HG02588 (cell line): Measurements from ENCODE around the gene ABCA13.

ENCODE experiments used
- ATAC-seq: cut with Tn5 transposase; IDR thresholded peaks from one replicate; pipeline ENCODE4 v1.9.1; 2021; ENCODE audit warnings: mild to moderate bottlenecking, moderate library complexity; ENCODE audit not compliant: unreplicated experiment

ABCA13 gene

DNA sequence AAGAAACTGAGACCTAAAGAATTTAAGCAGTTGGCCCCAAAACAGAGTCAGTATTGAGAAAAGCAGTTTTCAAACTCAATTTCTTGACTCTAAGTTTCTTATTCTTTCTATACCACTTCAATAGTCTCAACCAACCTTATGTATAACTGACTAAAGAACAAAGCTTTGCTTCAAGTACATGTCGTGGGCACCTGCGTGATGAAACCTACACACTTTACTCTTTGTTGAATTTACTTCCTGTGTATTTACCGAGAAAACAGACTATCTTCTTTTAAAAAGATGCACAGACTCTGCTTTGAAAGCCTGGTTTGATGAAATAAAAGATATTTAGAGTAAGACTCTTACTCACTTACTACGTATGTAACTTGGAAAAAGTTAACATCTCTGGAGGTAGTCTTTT lies 455.9 kb downstream of the ABCA13 start:
- no peak for ATAC-seq

DNA sequence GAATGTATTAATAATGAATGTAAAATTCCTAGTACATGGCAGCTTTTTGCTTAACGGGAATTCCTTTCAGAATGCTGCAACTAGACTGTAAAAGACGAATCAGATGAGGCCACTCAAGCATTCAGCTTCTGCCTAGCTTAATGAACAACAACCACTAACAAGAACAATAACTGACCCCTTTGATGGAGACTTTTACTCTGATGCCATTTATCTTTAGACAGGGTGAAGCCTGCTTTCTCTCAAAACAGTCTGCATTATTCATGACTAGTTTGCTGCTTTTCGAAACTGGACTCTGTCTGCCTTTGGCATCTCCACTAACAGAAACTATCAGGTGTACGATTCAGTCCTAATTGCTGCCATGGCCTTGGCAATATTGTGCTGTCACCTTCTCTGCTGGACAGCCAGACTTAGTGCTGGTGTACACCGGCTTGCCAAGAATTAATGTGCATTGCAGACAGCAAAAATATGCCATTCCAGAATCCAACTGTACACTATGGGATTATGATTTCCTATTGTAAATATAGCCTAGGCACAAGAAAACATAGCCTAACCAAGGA lies 457.6 kb downstream of the ABCA13 start:
- ATAC-seq = no peak

DNA sequence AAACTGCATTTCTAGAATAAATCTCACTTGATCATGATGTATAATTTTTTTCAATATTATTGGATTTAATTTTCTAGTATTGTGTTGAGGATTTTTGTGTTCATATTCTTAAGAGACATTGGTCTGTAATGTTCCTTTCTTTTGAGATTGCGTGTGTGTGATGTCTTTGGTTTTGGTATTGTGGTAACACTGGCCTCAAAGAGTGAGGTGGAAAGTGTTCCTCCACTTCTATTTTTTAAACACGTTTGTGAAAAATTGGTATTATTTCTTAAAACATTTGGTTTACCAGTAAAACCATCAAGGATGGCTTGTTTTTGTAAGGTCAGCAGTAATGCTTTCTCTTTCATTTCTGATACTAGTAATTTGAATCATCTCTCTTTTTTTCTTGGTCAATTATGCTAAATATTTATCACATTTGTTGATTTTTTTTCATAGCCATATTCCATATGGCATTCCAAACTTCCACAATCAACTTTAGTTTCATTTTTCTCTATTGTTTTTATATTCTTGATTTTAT lies 462.9 kb downstream of the ABCA13 start:
- no peak for ATAC-seq

DNA sequence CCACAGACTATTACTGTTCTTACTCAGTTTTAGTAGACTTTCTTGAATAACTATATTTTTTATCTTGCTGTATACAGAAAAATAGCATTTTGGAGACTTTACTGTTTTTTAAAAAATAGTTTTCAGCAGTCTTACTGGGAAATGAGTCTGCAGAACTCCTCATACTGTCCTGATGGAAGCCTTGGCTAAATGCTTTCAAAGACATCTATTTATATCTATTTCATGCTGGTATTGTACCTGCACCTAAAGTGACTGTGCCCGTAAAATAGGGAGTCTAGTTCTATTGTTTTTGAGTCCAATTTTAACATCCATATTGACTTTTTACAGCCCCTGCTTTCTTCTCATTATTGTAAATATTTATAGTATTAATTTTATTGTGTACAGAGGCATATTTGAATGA lies 464.5 kb downstream of the ABCA13 start:
- ATAC-seq = no peak

DNA sequence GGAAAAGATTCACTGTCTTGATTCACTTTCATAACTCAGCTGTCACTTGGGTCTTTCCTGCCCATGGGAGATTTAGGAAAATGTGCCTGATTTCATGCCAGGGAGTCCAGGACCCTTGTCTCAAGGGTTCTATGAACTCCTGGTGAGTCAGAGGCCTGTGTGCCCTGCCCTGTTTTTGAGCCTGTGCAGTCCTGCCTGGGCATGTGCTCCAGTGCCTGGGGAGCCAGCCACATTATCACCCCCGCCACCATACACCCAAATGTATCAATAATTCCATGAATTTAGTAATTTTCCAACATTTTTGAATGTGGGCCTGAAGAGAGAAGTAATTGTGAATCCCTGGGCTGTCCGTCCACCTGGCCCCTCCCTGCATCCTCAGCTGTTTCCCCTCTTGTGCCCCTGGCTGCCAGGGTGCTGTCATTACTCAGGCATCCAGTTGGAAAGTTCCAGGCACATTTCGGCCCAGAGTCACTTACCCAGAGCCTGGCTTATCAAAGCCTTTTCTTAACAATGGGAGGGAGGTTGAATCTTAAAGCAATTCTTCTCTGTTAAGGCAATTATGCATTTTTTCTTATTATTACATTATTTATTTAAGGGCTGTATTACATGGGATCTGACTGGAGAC lies 465.2 kb downstream of the ABCA13 start:
- no peak for ATAC-seq

DNA sequence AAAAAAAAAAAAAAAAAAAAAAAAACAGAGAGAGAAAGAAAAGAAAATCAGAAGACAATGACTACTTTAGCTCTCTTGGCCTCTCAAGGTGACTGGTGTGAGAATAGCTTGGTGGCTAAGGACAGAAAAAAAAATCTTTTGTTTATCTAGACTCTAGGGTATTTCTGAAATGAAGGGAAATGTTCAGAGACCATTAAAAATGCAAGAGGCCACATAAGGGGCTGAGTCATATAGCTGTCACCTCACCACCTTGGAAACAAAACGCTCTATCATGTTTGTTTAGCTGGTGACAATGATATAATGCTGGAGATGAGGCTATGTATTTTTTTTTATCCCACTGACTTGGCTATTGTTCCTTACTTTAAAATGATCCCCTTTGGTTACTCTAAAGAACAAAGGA lies 466.1 kb downstream of the ABCA13 start:
- ATAC-seq = no peak

DNA sequence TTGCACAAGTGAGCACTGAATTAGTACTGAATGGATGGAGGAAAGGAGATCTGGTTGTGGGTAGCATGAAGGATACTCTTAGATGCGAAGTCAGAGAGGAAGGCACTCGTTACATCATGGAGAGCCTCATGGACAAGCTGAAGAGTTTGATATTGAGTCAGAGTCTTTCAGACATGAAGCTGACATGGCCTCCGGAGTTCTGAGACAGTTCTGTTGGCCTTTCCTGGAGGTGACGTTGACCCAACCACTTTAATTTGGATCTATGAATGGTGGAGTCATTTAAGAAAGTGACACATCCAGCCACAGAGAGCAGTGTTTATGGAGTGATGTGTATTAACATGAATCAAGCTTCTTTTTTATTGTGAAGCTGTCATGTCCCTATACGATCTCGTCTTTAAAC lies 466.8 kb downstream of the ABCA13 start:
- no peak for ATAC-seq

DNA sequence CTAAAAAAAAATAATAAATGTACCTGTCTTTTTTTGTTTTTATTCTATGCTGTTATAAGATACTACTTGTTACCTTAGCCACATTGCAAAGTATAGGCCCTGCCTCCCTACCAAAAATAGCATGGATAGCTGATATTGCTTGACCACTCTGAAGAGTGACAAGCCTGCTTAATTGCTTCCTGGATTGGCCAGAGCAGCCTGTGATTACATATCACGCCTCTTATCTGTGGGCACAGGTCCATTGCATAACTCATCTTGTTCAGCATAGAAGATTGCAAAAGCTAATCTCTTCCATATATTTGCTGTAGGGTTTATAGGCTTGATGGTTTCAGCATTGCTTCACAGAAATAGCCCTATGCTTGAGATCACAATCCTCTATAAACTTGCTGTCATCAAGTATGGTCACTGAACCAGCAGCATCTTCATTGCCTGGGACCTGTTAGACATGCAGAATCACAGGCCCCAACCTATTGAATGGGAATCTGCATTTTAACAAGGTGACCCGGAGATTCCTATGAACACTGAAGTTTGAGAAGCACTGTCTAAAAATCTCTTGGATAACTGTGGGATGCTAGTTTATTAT lies 472.3 kb downstream of the ABCA13 start:
- ATAC-seq = no peak

DNA sequence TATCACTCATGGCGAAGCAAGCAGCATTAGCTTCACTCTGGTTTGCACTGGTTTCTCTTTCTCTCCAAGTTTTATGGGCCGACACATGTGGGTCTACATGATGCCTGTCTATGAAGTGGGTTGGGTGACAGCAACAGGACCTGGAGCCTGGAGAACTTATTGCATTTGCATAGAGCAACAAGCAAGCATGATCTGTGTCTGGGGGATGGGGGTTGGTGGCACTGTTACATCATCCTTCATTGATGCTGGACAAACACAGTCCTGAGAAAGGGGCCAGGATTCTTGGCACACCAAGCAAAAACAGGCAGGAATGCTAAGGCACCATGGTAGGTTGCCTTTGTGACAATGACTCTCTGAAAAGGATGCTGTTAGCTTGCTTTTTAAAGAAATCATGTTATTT lies 486.9 kb downstream of the ABCA13 start:
- ATAC-seq = no peak

DNA sequence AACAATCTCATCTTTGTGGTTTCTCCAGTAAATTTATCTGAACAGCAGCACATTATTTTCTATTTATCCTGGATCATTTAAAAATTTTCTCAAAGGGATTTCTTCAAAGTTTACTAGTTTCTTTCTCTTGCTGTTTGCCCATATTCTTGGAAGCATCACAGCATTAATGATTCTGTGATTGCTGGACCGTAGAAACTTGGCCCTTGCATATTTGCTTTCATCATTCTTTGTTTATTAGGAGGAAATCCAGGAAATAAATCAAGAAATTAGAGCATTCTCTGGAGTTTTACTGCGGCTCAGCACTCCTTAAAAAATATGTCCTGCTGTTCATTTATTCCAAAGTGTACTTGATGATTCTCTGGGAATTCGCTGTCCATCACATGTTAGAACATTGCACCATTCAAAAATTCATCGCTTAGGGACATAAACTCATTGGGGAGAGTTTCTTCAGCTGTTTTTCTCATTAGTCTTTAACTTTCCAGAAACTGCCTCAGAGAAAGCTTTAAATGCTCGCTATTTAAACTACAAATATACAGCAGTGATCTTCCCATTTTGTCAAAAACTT lies 489.1 kb downstream of the ABCA13 start:
- ATAC-seq = no peak

DNA sequence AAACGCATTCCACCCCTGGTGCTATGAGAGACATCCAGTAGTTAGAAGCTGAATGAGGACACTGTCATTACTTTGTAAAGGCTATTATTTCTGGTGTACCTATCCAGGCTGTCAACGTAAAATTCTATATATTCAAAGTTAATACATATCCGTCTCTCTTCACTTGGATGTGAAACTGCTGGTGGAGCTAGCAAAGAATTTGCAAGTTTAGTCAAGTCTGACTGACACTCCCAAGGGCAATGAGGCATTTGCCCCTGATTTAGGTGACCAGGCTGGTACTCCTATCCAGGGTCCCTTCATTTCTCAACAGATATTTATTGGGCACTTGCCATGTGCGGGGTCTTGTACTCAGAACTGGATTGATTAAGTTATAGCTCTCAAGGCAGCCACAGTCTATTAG lies 493.0 kb downstream of the ABCA13 start:
- no peak for ATAC-seq

DNA sequence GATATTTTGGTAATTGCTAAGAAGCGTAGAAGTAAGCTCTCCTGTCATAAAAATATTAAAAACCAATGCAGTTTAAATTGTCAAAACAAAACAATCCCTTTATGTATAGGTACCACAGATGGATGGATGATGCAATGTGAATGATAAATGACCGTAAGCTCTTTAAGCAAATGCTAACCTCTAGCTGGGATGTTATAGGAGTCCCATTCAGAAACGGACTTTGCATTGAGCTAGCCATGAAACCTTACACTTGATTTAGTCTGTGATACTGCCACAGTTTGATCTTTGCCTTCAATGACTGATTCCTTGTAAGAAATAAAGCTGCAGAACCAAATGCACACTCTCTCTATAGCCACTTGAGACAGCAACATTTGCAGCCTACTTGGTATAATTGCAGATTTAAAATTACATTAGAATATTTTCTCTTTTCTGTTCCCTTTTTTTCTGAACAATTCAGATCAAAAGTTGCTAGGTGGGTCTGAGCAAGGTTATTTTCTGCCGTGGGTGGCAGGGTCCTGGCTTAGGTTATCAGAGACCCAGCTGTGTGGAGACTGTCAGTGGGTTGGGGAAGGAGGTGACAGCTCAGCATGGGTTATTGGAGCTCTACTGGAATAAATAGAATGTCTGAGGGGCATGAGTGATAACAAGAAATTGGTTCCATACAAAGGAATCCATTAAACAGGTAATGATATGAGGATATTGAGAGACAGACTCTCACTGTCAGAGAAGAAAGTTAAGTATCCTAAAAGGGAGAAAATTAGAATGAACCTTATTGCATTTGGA lies 494.3 kb downstream of the ABCA13 start:
- no peak for ATAC-seq

DNA sequence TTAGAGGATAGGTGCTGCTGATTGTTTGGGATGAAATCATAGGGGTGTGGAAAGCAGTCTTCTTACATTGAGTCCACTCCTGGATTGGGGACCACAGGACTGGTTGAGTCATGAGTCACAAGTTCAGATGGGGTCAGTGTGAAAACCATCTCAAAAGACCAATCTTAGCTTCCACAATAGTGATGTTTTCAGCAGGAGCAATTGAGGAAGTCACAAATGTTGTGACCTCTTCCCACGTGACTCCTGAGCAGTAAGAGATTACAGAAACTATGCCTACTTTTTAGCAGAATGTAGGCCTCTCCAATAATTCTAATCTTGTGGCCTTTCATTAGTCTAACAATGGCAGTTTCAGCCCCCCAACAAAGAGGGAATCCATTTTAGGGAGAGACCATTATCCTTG lies 496.1 kb downstream of the ABCA13 start:
- no peak for ATAC-seq

DNA sequence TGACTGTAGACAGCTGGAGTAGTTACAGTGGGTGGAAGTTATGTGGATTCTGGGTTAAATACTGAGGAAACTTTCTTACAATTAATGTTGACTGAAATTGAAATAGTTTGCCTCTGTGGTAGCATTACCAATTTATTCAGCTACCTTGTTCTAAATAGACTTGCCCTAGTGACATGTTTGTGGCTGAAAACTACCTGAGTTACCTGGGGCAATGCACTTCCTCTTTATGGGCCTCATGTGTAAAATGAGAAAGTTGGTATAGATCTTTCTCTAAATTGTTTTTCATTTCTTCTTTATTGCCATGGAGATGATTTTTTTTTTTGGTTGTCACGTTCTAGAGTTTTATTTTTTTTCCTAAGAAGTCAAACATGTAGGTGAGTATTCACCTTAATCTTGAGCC lies 500.4 kb downstream of the ABCA13 start:
- no peak for ATAC-seq

DNA sequence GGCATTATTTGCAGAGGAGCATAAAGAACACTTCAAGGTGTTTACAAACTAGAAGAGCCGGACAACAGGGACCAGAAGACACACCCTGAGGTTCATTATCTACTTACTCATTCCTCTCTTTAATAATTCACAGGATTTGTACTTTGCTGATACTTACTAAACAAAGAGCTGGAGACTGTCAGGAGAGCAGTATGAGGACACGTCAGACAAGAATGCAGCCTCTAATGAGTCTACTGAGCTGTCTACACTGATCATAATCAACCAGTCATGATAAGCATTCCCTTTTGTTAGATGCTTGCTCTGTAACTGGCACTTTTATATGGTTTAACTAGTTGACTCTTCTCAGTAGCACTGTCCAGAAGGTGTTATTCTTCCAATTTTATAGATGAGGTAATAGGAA lies 509.7 kb downstream of the ABCA13 start:
- ATAC-seq = no peak

DNA sequence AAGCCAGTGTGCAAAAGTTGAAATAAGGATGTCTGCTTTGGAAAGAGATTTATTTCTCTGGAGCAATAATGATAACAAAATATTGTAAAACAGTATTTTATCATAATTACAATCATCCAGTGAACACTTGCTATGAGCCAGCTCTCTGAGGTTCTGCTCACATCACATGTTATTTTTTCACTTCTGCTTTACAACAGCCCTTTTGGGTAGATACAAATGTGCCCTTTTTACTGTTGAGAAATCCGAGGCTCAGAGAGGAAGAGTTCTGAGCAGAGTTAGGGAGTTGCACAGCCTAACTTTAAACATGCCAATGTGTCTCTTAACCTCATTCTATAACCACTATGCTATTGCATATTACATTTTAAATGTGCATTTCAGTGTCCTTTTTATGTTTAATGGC lies 520.5 kb downstream of the ABCA13 start:
- ATAC-seq = no peak
